Measurements from ENCODE around the gene RC3H2.

Gene RC3H2

DNA sequence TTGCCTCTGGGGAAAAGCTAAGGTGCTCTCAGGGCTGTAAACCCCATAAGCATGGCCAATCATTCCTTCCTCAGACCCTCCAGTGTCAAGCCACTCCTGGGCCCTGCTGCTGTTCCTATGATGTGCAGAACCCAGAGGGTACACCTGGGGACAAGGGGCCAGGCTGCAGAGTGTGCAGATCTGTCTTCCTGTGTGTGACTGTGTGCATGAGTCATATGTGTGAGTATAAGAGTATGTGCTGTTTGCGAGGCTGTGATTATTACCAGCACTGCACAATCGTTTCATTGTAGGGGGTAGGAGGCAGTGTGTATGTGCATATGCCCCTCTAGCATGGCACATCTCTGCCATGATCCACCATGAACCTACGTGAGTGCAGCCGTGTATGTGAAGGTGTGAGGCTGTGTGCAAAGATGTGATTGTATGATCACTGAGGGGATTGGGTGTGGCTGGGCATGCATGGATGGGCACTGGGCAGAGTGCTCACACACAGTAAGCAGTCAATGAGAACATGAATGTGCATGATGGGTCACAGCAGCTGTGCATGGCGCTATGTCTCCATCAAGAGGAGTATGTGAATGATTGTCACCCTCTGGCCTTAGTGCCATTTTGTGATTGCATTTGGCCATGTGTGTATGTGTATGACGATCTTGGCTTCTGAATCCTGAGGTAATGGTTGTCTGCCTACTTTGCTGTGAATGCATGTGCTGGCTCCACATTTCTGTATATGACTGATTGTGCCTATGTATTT lies 107.7 kb downstream of the RC3H2 start:
- DNase-seq: no peak

Measured in T-helper 9 cell (primary cell).